HG03095 (cell line): ENCODE data around the gene CTIF.
A peak's percentile ranks its signal among the peaks of the same experiment; 100 is the strongest.

Experiments used
- ATAC-seq: cut with Tn5 transposase; IDR thresholded peaks from one replicate; pipeline ENCODE4 v1.9.1; 2021; ENCODE audit warnings: moderate library complexity; ENCODE audit not compliant: unreplicated experiment

The CTIF gene

GRCh38 chr18:48825101-48825745, 286.4 kb downstream of the CTIF start:
- ATAC-seq = no peak

- no peak for ATAC-seq
Measured at GRCh38 chr18:48826271-48826670, 287.4 kb downstream of the CTIF start.

GRCh38 chr18:48826806-48827205, 288.0 kb downstream of the CTIF start:
- ATAC-seq = no peak

GRCh38 chr18:48827291-48828193, 288.7 kb downstream of the CTIF start:
- ATAC-seq = no peak

- no peak for ATAC-seq
Measured at GRCh38 chr18:48828194-48828545, 289.3 kb downstream of the CTIF start.

GRCh38 chr18:48828691-48829442, 290.0 kb downstream of the CTIF start:
- ATAC-seq = no peak

- ATAC-seq = no peak
Measured at GRCh38 chr18:48829443-48830149, 290.8 kb downstream of the CTIF start.

GRCh38 chr18:48831113-48831759, 292.4 kb downstream of the CTIF start:
- ATAC-seq = no peak

- no peak for ATAC-seq
Measured at GRCh38 chr18:48831802-48832201, 293.0 kb downstream of the CTIF start.

GRCh38 chr18:48832938-48833700, 294.3 kb downstream of the CTIF start:
- no peak for ATAC-seq

- peak; percentile 79 for ATAC-seq
Measured at GRCh38 chr18:48833701-48834412, 295.0 kb downstream of the CTIF start.

GRCh38 chr18:48834413-48835031, 295.7 kb downstream of the CTIF start:
- ATAC-seq = peak; percentile 48

- no peak for ATAC-seq
Measured at GRCh38 chr18:48835119-48835518, 296.3 kb downstream of the CTIF start.

- ATAC-seq = no peak
Measured at GRCh38 chr18:48835745-48836170, 296.9 kb downstream of the CTIF start.

GRCh38 chr18:48836231-48836805, 297.5 kb downstream of the CTIF start:
- ATAC-seq = no peak

- ATAC-seq = no peak
Measured at GRCh38 chr18:48836806-48837615, 298.2 kb downstream of the CTIF start.

GRCh38 chr18:48837676-48838075, 298.8 kb downstream of the CTIF start:
- no peak for ATAC-seq
